HepG2 (cell line): ENCODE measurements around the gene RPAP2.

Experiments
- ATF7 ChIP-seq, 2 experiments: fragments of 450-650 bp in 1 of 2; sonication (generic) in 1 of 2; formaldehyde crosslinking in 1 of 2; IDR thresholded peaks; 2 replicates each; pipeline versions ENCODE4 v1.4.0 to v1.6.1; 2016 to 2020; ENCODE audit warnings: antibody characterized with exemption in 1 of 2, mild to moderate bottlenecking in 1 of 2, missing genetic modification reagents in 1 of 2
- BCL3 ChIP-seq: sonication (generic); formaldehyde crosslinking; IDR thresholded peaks from 2 replicates; pipeline ENCODE4 v1.5.1; 2020; ENCODE audit warnings: mild to moderate bottlenecking, missing genetic modification reagents, moderate library complexity
- BCL6 ChIP-seq: IDR thresholded peaks from 2 replicates; pipeline ENCODE4 v1.6.1; 2016; ENCODE audit warnings: missing genetic modification reagents, missing compliant biosample characterization
- CTCF ChIP-seq: sonication (generic); formaldehyde crosslinking; IDR thresholded peaks from 2 replicates; pipeline ENCODE4 v1.5.0; 2020; ENCODE audit warnings: mild to moderate bottlenecking, missing genetic modification reagents, moderate library complexity
- EP300 ChIP-seq, 3 experiments: sonication (generic) in 1 of 3; formaldehyde crosslinking in 1 of 3; IDR thresholded peaks; 2 replicates each; pipeline versions ENCODE4 v1.5.1 to v1.6.1; 2011 to 2020; ENCODE audit warnings: low read depth in 2 of 3, low read length in 2 of 3, borderline replicate concordance in 1 of 3, improper control_type of control experiment in 1 of 3, mild to moderate bottlenecking in 1 of 3, missing genetic modification reagents in 1 of 3, moderate library complexity in 1 of 3
- MXI1 ChIP-seq: IDR thresholded peaks from 3 replicates; pipeline ENCODE4 v1.6.1; 2012; ENCODE audit warnings: low read depth, low read length, inconsistent platforms, borderline replicate concordance
- NR2C2 ChIP-seq: sonication (generic); formaldehyde crosslinking; IDR thresholded peaks from 2 replicates; pipeline ENCODE4 v1.4.0; 2020; ENCODE audit warnings: missing genetic modification reagents, mild to moderate bottlenecking, moderate library complexity, borderline replicate concordance
- POLR2AphosphoS2 ChIP-seq: IDR thresholded peaks from 2 replicates; pipeline ENCODE4 v1.6.1; 2011; ENCODE audit warnings: low read depth, low read length, improper control_type of control experiment
- TBX2 ChIP-seq: sonication (generic); formaldehyde crosslinking; IDR thresholded peaks from 2 replicates; pipeline ENCODE4 v1.5.0; 2020; ENCODE audit warnings: missing genetic modification reagents, mild to moderate bottlenecking, borderline replicate concordance
- ZNF225 ChIP-seq: sonication (generic); formaldehyde crosslinking; IDR thresholded peaks from 2 replicates; pipeline ENCODE4 v1.4.0; 2020; ENCODE audit warnings: mild to moderate bottlenecking, missing genetic modification reagents
- ZNF556 ChIP-seq: sonication (generic); formaldehyde crosslinking; IDR thresholded peaks from 2 replicates; pipeline ENCODE4 v1.4.0; 2020; ENCODE audit warnings: mild to moderate bottlenecking, missing genetic modification reagents, borderline replicate concordance
- ZNF629 ChIP-seq: sonication (generic); formaldehyde crosslinking; conservative IDR thresholded peaks from 2 replicates; pipeline ENCODE4 v1.5.0; 2020; ENCODE audit warnings: missing genetic modification reagents
- ZNF7 ChIP-seq: IDR thresholded peaks from 2 replicates; pipeline ENCODE4 v1.6.1; 2016; ENCODE audit warnings: missing biosample characterization, missing genetic modification reagents
- ZSCAN22 ChIP-seq: sonication (generic); formaldehyde crosslinking; IDR thresholded peaks from 2 replicates; pipeline ENCODE4 v1.4.0; 2020; ENCODE audit warnings: mild to moderate bottlenecking, missing genetic modification reagents

DNA sequence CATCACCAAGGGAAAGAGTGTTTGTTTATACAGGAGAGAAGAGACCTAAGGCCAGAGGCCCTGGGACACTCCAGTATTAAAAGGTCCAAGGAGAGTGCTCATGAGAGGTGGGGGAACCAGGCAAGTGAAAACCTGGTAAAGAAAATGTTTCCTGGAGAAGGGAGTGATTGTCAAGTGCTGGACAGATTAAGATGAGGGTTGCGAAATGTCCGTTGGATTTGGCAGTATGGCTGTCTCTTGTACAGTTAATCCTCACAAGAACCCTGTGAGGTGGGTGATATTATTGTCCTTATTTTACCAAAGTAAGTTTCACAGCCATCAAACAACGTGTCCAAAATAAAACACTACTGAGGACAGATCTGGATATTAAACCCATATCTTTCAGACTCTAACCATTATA is 44.2 kb downstream of the RPAP2 start:
- no peak for TF ChIP-seq CTCF (CRISPR knock-in tag)
- TF ChIP-seq ZNF225 (CRISPR knock-in tag), result no peak
- TF ChIP-seq NR2C2 (CRISPR knock-in tag), result no peak
- TF ChIP-seq MXI1, result no peak
- TF ChIP-seq POLR2AphosphoS2, result no peak
- no peak for TF ChIP-seq ATF7 (IDR thresholded peaks at IDR 0.05)
- no peak for TF ChIP-seq ATF7 (CRISPR knock-in tag; IDR thresholded peaks at IDR 0.05)
- TF ChIP-seq EP300 (IDR thresholded peaks at IDR 0.05; ENCODE audit: low read depth in 2 of 2, low read length in 2 of 2), result no peak
- TF ChIP-seq EP300 (CRISPR knock-in tag; IDR thresholded peaks at IDR 0.05; ENCODE audit: borderline replicate concordance), result no peak
- no peak for TF ChIP-seq ZSCAN22 (CRISPR knock-in tag)
- TF ChIP-seq ZNF7 (CRISPR knock-in tag), result no peak
- TF ChIP-seq ZNF629 (CRISPR knock-in tag), result no peak
- TF ChIP-seq TBX2 (CRISPR knock-in tag), result no peak
- TF ChIP-seq BCL3 (CRISPR knock-in tag), result no peak
- TF ChIP-seq ZNF556 (CRISPR knock-in tag), result no peak
- no peak for TF ChIP-seq BCL6 (CRISPR knock-in tag)
